ENCODE data around the gene HS3ST3B1.

- TF ChIP-seq, protein P1, sequence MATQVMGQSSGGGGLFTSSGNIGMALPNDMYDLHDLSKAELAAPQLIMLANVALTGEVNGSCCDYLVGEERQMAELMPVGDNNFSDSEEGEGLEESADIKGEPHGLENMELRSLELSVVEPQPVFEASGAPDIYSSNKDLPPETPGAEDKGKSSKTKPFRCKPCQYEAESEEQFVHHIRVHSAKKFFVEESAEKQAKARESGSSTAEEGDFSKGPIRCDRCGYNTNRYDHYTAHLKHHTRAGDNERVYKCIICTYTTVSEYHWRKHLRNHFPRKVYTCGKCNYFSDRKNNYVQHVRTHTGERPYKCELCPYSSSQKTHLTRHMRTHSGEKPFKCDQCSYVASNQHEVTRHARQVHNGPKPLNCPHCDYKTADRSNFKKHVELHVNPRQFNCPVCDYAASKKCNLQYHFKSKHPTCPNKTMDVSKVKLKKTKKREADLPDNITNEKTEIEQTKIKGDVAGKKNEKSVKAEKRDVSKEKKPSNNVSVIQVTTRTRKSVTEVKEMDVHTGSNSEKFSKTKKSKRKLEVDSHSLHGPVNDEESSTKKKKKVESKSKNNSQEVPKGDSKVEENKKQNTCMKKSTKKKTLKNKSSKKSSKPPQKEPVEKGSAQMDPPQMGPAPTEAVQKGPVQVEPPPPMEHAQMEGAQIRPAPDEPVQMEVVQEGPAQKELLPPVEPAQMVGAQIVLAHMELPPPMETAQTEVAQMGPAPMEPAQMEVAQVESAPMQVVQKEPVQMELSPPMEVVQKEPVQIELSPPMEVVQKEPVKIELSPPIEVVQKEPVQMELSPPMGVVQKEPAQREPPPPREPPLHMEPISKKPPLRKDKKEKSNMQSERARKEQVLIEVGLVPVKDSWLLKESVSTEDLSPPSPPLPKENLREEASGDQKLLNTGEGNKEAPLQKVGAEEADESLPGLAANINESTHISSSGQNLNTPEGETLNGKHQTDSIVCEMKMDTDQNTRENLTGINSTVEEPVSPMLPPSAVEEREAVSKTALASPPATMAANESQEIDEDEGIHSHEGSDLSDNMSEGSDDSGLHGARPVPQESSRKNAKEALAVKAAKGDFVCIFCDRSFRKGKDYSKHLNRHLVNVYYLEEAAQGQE (IDR thresholded peaks at IDR 0.05; ENCODE audit: insufficient replicate concordance, low read depth) = no peak
- TF ChIP-seq, protein P2, sequence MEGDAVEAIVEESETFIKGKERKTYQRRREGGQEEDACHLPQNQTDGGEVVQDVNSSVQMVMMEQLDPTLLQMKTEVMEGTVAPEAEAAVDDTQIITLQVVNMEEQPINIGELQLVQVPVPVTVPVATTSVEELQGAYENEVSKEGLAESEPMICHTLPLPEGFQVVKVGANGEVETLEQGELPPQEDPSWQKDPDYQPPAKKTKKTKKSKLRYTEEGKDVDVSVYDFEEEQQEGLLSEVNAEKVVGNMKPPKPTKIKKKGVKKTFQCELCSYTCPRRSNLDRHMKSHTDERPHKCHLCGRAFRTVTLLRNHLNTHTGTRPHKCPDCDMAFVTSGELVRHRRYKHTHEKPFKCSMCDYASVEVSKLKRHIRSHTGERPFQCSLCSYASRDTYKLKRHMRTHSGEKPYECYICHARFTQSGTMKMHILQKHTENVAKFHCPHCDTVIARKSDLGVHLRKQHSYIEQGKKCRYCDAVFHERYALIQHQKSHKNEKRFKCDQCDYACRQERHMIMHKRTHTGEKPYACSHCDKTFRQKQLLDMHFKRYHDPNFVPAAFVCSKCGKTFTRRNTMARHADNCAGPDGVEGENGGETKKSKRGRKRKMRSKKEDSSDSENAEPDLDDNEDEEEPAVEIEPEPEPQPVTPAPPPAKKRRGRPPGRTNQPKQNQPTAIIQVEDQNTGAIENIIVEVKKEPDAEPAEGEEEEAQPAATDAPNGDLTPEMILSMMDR (IDR thresholded peaks at IDR 0.05; ENCODE audit: insufficient read depth, low read length) = no peak
- TF ChIP-seq POLR2AphosphoS5 (IDR thresholded peaks at IDR 0.05; ENCODE audit: low read depth) = no peak
Observed at GRCh38 chr17:14297161-14297851, 3.6 kb upstream of the HS3ST3B1 start.

Measured in HL-60 (cell line).